Neural progenitor cell (in vitro differentiated cells): ENCODE data around the gene OGFOD2.

Source experiments
- CTCF ChIP-seq: fragments of 200-600 bp; sonication (generic); IDR thresholded peaks from 2 replicates; pipeline ENCODE4 v1.5.1; 2017; ENCODE audit warnings: antibody characterized with exemption, mild to moderate bottlenecking
- EZH2phosphoT487 ChIP-seq: fragments of 200-600 bp; sonication (generic); IDR thresholded peaks from 2 replicates; pipeline ENCODE4 v1.6.1; 2017; ENCODE audit warnings: antibody characterized with exemption

DNA sequence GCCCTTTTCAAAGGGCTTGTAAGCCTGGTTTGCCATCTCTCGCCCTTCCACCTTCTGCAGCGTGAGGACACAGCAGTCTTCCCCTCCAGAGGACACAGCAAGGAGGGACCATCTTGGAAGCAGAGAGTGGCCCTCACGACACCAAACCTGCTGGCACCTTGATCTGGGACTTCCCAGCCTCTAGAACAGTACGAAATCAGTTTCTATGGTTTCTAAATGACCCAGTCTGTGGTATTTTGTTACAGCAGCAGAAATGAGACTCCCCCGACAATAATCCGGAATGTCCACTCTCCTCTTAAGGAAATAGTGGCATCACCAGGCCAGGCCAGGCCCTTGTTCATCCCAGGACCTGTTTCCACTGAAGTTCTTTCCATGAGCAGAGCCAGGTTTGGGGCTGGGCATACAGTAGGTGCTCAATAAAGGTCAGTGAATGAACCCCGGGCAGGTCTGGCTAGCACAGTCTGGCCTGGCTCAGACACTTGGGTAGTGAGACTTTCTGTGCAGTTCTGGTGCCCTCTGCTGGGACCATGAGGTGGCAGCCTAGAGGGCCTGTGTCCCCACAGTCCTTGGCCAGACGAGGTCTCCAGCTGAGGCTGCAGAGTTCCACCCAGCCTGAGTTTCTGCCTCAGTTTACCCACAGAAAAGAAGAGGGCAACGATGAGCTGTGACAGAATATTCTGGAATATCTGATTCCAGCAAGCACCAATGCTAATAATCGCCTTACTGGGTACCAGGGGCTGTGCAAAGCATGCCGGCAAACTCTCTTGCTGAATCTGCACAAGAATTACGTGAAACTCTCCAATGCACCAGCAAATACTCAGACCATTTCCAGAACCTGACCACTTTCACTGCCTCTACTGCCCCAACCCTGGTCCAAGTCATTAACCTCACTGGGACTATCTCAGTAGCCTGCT is 22.8 kb upstream of the OGFOD2 start:
- peak; percentile 86 for TF ChIP-seq CTCF
- TF ChIP-seq EZH2phosphoT487 = no peak
